NCI-H2196 treated with DMSO at 0.1 percent for 48 hours (cell line): ENCODE measurements around the gene GIMD1.

ENCODE experiments used
- DNase-seq: peaks from one replicate; lab custom pipeline; 2025; ENCODE audit not compliant: unreplicated experiment; lab: John Stamatoyannopoulos, UW

Gene GIMD1

GRCh38 chr4:106315476-106315967, 53.1 kb downstream of the GIMD1 start:
- DNase-seq = no peak

GRCh38 chr4:106314960-106315359, 53.6 kb downstream of the GIMD1 start:
- DNase-seq = no peak

- DNase-seq = no peak
Measured at GRCh38 chr4:106312997-106313522, 55.5 kb downstream of the GIMD1 start.

- no peak for DNase-seq
Measured at GRCh38 chr4:106312377-106312776, 56.2 kb downstream of the GIMD1 start.
